HepG2 (cell line): ENCODE measurements around the gene BCL7A. TPM values are rescaled to one million over a fixed set of nuclear protein-coding genes. Genes with fewer than 3 reads are reported as not detected.

Experiments
- CHD4 ChIP-seq: fragments of 200-600 bp; sonication (generic); IDR thresholded peaks from 2 replicates; pipeline ENCODE4 v1.7.0; 2017; ENCODE audit warnings: mild to moderate bottlenecking, low read length, borderline replicate concordance
- EP300 ChIP-seq, 3 experiments: sonication (generic) in 1 of 3; formaldehyde crosslinking in 1 of 3; IDR thresholded peaks; 2 replicates each; pipeline versions ENCODE4 v1.5.1 to v1.6.1; 2011 to 2020; ENCODE audit warnings: low read depth in 2 of 3, low read length in 2 of 3, borderline replicate concordance in 1 of 3, improper control_type of control experiment in 1 of 3, mild to moderate bottlenecking in 1 of 3, missing genetic modification reagents in 1 of 3, moderate library complexity in 1 of 3
- FOXA3 ChIP-seq: IDR thresholded peaks from 2 replicates; pipeline ENCODE4 v1.6.1; 2016; ENCODE audit warnings: missing genetic modification reagents, missing compliant biosample characterization
- KLF11 ChIP-seq: IDR thresholded peaks from 2 replicates; pipeline ENCODE4 v1.6.1; 2016; ENCODE audit warnings: missing compliant biosample characterization
- NR2F2 ChIP-seq: IDR thresholded peaks from 2 replicates; pipeline ENCODE4 v1.6.1; 2012; ENCODE audit warnings: low read depth, inconsistent platforms, borderline replicate concordance
- PCBP1 ChIP-seq: fragments of 200-400 bp; formaldehyde crosslinking; IDR thresholded peaks from 2 replicates; pipeline ENCODE4 v1.6.1; 2017; ENCODE audit warnings: mild to moderate bottlenecking, low read depth, low read length, borderline replicate concordance
- PRMT3 ChIP-seq: sonication (generic); formaldehyde crosslinking; IDR thresholded peaks from 2 replicates; pipeline ENCODE4 v1.8.1; 2022; ENCODE audit warnings: low read depth, mild to moderate bottlenecking, moderate library complexity, missing genetic modification reagents, borderline replicate concordance
- REST ChIP-seq, 2 experiments: IDR thresholded peaks; 2 replicates each; pipeline ENCODE4 v1.6.1; 2011 to 2012; ENCODE audit warnings: low read length in 2 of 2, borderline replicate concordance in 1 of 2, low read depth in 1 of 2, mild to moderate bottlenecking in 1 of 2, moderate library complexity in 1 of 2
- ZNF143 ChIP-seq: sonication (generic); formaldehyde crosslinking; IDR thresholded peaks from 2 replicates; pipeline ENCODE4 v1.4.0; 2020; ENCODE audit warnings: missing genetic modification reagents
- ZNF280B ChIP-seq: sonication (generic); formaldehyde crosslinking; IDR thresholded peaks from 2 replicates; pipeline ENCODE4 v1.5.0; 2020; ENCODE audit warnings: missing genetic modification reagents, mild to moderate bottlenecking, borderline replicate concordance
- ZNF644 ChIP-seq: IDR thresholded peaks from 2 replicates; pipeline ENCODE4 v1.6.1; 2016; ENCODE audit warnings: low read depth
- ZSCAN20 ChIP-seq: sonication (generic); formaldehyde crosslinking; IDR thresholded peaks from 2 replicates; pipeline ENCODE4 v1.4.0; 2020; ENCODE audit warnings: missing genetic modification reagents, mild to moderate bottlenecking, borderline replicate concordance
- polyA plus RNA-seq, 8 experiments: library from polyadenylated mRNA; depleted of rRNA in 3 of 8; stranded (reverse) in 7 of 8; unstranded in 1 of 8; fragments of >200 nt; fragmentation: Illumina TruSeq in 4 of 8; extraction: Trizol in 4 of 8; gene quantifications; 2 replicates each; pipeline versions ENCODE4 v1.2.1 to v1.2.3, GENCODE V29; 2011 to 2016; ENCODE audit warnings: low read depth in 4 of 8, missing spikeins in 1 of 8, mixed read lengths in 1 of 8; ENCODE audit not compliant: insufficient read depth in 1 of 8
- total RNA-seq, 5 experiments: library from RNA; depleted of rRNA; stranded (reverse); fragments of >200 nt; fragmentation: Illumina TruSeq; extraction: Trizol; gene quantifications; 2 replicates each; pipeline ENCODE4 v1.2.3, GENCODE V29; 2016; ENCODE audit warnings: low read depth in 1 of 5
- TF ChIP-seq, protein P1 (sequence below): sonication (generic); formaldehyde crosslinking; conservative IDR thresholded peaks from 2 replicates; pipeline ENCODE4 v1.4.0; 2020; ENCODE audit warnings: missing genetic modification reagents
- TF ChIP-seq, protein P2 (sequence below): sonication (generic); formaldehyde crosslinking; IDR thresholded peaks from 2 replicates; pipeline ENCODE4 v1.4.0; 2020; ENCODE audit warnings: mild to moderate bottlenecking, low read depth, missing genetic modification reagents
- TF ChIP-seq, protein P3 (sequence below): IDR thresholded peaks from 2 replicates; pipeline ENCODE4 v1.6.1; 2016; ENCODE audit warnings: low read depth
- TF ChIP-seq, protein P4 (sequence below): IDR thresholded peaks from 2 replicates; pipeline ENCODE4 v1.6.1; 2016; ENCODE audit warnings: mild to moderate bottlenecking

Gene BCL7A
- total and polyA plus RNA-seq, 2 of the 13 experiments (the other 11 are each of a cell fraction or from before 2014, with no cell fraction given): 4.1 to 6.2 TPM

GRCh38 chr12:122040579-122041386 lies 19.1 kb downstream of the BCL7A start (continued):
- no peak for TF ChIP-seq ZNF280B (CRISPR knock-in tag)
- TF ChIP-seq ZNF644 (CRISPR knock-in tag): no peak
- TF ChIP-seq, protein P1, sequence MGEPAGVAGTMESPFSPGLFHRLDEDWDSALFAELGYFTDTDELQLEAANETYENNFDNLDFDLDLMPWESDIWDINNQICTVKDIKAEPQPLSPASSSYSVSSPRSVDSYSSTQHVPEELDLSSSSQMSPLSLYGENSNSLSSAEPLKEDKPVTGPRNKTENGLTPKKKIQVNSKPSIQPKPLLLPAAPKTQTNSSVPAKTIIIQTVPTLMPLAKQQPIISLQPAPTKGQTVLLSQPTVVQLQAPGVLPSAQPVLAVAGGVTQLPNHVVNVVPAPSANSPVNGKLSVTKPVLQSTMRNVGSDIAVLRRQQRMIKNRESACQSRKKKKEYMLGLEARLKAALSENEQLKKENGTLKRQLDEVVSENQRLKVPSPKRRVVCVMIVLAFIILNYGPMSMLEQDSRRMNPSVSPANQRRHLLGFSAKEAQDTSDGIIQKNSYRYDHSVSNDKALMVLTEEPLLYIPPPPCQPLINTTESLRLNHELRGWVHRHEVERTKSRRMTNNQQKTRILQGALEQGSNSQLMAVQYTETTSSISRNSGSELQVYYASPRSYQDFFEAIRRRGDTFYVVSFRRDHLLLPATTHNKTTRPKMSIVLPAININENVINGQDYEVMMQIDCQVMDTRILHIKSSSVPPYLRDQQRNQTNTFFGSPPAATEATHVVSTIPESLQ (CRISPR knock-in tag): no peak
- TF ChIP-seq EP300 (IDR thresholded peaks at IDR 0.05; ENCODE audit: low read depth in 2 of 2, low read length in 2 of 2): no peak
- TF ChIP-seq EP300 (CRISPR knock-in tag; IDR thresholded peaks at IDR 0.05; ENCODE audit: borderline replicate concordance): no peak
- TF ChIP-seq, protein P2, sequence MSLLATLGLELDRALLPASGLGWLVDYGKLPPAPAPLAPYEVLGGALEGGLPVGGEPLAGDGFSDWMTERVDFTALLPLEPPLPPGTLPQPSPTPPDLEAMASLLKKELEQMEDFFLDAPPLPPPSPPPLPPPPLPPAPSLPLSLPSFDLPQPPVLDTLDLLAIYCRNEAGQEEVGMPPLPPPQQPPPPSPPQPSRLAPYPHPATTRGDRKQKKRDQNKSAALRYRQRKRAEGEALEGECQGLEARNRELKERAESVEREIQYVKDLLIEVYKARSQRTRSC (CRISPR knock-in tag): no peak
- 0 out of 2 replicates have a peak, but pooled peaks have one; percentile 27 for TF ChIP-seq ZNF143
- TF ChIP-seq PCBP1: no peak
- peak; percentile 31 for TF ChIP-seq FOXA3
- no peak for TF ChIP-seq CHD4
- TF ChIP-seq REST (IDR thresholded peaks at IDR 0.05; ENCODE audit: borderline replicate concordance in 1 of 2, low read depth in 1 of 2, low read length in 2 of 2): no peak
- TF ChIP-seq, protein P3, sequence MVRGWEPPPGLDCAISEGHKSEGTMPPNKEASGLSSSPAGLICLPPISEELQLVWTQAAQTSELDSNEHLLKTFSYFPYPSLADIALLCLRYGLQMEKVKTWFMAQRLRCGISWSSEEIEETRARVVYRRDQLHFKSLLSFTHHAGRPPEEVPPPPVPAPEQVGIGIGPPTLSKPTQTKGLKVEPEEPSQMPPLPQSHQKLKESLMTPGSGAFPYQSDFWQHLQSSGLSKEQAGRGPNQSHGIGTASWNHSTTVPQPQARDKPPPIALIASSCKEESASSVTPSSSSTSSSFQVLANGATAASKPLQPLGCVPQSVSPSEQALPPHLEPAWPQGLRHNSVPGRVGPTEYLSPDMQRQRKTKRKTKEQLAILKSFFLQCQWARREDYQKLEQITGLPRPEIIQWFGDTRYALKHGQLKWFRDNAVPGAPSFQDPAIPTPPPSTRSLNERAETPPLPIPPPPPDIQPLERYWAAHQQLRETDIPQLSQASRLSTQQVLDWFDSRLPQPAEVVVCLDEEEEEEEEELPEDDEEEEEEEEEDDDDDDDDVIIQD: 0 out of 2 replicates have a peak, but pooled peaks have one; percentile 14
- TF ChIP-seq NR2F2: no peak
- TF ChIP-seq KLF11 (CRISPR knock-in tag): no peak
- TF ChIP-seq ZSCAN20 (CRISPR knock-in tag): no peak
- TF ChIP-seq, protein P4, sequence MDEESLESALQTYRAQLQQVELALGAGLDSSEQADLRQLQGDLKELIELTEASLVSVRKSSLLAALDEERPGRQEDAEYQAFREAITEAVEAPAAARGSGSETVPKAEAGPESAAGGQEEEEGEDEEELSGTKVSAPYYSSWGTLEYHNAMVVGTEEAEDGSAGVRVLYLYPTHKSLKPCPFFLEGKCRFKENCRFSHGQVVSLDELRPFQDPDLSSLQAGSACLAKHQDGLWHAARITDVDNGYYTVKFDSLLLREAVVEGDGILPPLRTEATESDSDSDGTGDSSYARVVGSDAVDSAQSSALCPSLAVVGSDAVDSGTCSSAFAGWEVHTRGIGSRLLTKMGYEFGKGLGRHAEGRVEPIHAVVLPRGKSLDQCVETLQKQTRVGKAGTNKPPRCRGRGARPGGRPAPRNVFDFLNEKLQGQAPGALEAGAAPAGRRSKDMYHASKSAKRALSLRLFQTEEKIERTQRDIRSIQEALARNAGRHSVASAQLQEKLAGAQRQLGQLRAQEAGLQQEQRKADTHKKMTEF: peak; percentile 40; the same call in 1 of the 2 replicates
- no peak for TF ChIP-seq PRMT3 (CRISPR knock-in tag)
